Thyroid gland (tissue), 4 donors: ENCODE results near the gene STEAP3. TPM values are rescaled to one million over a fixed set of nuclear protein-coding genes. Genes with fewer than 3 reads are reported as not detected.

Experiments used
- DNase-seq, 2 donors: peaks; one replicate each; pipeline ENCODE4 v3.0.0-alpha.2; 2019
- H3K27ac ChIP-seq, 3 donors: fragments of 200-600 bp; sonication (generic); 1 replicate in 2 of 3; 2 replicates in 1 of 3; pipeline ENCODE4 v1.5.1; 2016 to 2019; ENCODE audit warnings: mild to moderate bottlenecking in 1 of 3, moderate library complexity in 1 of 3
- H3K27me3 ChIP-seq: fragments of 200-600 bp; sonication (generic); one replicate; pipeline ENCODE4 v1.5.1; 2019
- H3K36me3 ChIP-seq, 2 donors: fragments of 200-600 bp; sonication (generic); one replicate each; pipeline ENCODE4 v1.5.1; 2016 to 2019
- H3K4me1 ChIP-seq, 2 donors: fragments of 200-600 bp; sonication (generic); one replicate each; pipeline ENCODE4 v1.5.1; 2017 to 2019
- H3K4me3 ChIP-seq, 3 donors: fragments of 200-600 bp; sonication (generic); replicated peaks in 1 of 3; 1 replicate in 2 of 3; 2 replicates in 1 of 3; pipeline ENCODE4 v1.5.1; 2016; ENCODE audit warnings: mild to moderate bottlenecking in 1 of 3
- H3K9me3 ChIP-seq: fragments of 200-600 bp; sonication (generic); one replicate; pipeline ENCODE4 v1.5.1; 2017
- POLR2A ChIP-seq, 2 donors: fragments of 450-650 bp; IDR thresholded peaks; one replicate each; pipeline ENCODE4 v1.6.1; 2017; ENCODE audit warnings: antibody characterized with exemption in 2 of 2, mild to moderate bottlenecking in 2 of 2, moderate library complexity in 1 of 2
- WGBS, 2 donors: methylation state at CpG; one replicate each; pipeline ENCODE4 v1.1.5; 2017; 5-methylcytosine and 5-hydroxymethylcytosine counted together
- intact Hi-C: fragments of 100-400 bp; cut with DNase I; formaldehyde crosslinking; loops from one replicate; pipeline ENCODE4 v1.15.1; 2023
- total RNA-seq, 4 donors: library from RNA; depleted of rRNA; stranded (reverse); fragments of >200 nt; gene quantifications; one replicate each; pipeline ENCODE4 v1.2.3, GENCODE V29; 2016
- TF ChIP-seq, protein P1 (sequence below), 6 experiments: fragments of 200-600 bp in 3 of 6; fragments of 450-650 bp in 3 of 6; sonication (generic) in 3 of 6; IDR thresholded peaks; one replicate each; pipeline ENCODE4 v1.5.1; 2016 to 2019; ENCODE audit warnings: antibody characterized with exemption in 6 of 6, mild to moderate bottlenecking in 2 of 6, inconsistent platforms in 1 of 6, moderate library complexity in 1 of 6

Gene STEAP3
- total RNA-seq, 4 donors from 2014 or later, result 7.4 to 23.2 (median 12.0) TPM

DNA sequence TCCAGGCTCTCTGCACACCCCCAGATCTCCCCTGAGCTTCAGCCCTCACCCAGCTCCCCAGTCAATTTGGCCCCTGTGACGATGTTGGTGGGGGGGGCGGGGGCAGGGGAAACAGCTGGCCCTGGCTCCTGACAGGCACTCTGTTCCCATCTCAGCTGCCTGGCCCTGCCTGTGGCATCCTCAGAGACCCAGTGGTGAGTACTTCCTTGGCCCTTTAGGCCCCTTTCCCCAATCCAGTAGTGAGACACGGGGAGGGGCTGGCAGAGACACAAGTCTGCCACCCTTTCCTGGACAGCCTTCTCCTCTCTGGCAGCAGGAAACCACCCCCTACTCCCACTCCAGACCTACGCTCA, 45.8 kb upstream of the STEAP3 start:
- intact Hi-C loops, result no loop called here
- DNase-seq, result no peak
- Histone ChIP-seq H3K9me3 (no peaks in the 10 kb centered on the region), H3K4me3 (no peak overlapping the region), H3K27me3 (no peaks in the 10 kb centered on the region), H3K4me1 (no peaks in the 10 kb centered on the region), H3K36me3 (no peaks in the 10 kb centered on the region), H3K27ac (no peak overlapping the region)
- TF ChIP-seq POLR2A (IDR thresholded peaks at IDR 0.05), result no peak
- TF ChIP-seq, protein P1, sequence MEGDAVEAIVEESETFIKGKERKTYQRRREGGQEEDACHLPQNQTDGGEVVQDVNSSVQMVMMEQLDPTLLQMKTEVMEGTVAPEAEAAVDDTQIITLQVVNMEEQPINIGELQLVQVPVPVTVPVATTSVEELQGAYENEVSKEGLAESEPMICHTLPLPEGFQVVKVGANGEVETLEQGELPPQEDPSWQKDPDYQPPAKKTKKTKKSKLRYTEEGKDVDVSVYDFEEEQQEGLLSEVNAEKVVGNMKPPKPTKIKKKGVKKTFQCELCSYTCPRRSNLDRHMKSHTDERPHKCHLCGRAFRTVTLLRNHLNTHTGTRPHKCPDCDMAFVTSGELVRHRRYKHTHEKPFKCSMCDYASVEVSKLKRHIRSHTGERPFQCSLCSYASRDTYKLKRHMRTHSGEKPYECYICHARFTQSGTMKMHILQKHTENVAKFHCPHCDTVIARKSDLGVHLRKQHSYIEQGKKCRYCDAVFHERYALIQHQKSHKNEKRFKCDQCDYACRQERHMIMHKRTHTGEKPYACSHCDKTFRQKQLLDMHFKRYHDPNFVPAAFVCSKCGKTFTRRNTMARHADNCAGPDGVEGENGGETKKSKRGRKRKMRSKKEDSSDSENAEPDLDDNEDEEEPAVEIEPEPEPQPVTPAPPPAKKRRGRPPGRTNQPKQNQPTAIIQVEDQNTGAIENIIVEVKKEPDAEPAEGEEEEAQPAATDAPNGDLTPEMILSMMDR (IDR thresholded peaks at IDR 0.05), result no peak
- 45 to 46% methylated on average over 4 of the region's 4 CpGs for WGBS, 2 donors

- H3K9me3 ChIP-seq, result no peaks in the 10 kb centered on the region
- intact Hi-C loops, result no loop called here
- no peaks in the 10 kb centered on the region for H3K4me1 ChIP-seq
- H3K4me3 ChIP-seq, result no peak overlapping the region
- 98 to 100% methylated on average over 1 to 6 of the region's 6 CpGs for WGBS, 2 donors
- no peak for DNase-seq
- TF ChIP-seq POLR2A (IDR thresholded peaks at IDR 0.05), result no peak
- TF ChIP-seq, protein P1 (IDR thresholded peaks at IDR 0.05), result no peak
- no peak overlapping the region for H3K27ac ChIP-seq
- H3K36me3 ChIP-seq, result no peaks in the 10 kb centered on the region
- H3K27me3 ChIP-seq, result no peaks in the 10 kb centered on the region
These were observed 44.9 kb upstream of the STEAP3 start for GRCh38 chr2:119178776-119179175.

GRCh38 chr2:119179202-119179601, 44.4 kb upstream of the STEAP3 start:
- TF ChIP-seq, protein P1 (IDR thresholded peaks at IDR 0.05), result no peak
- TF ChIP-seq POLR2A (IDR thresholded peaks at IDR 0.05), result no peak
- DNase-seq, result no peak

DNA sequence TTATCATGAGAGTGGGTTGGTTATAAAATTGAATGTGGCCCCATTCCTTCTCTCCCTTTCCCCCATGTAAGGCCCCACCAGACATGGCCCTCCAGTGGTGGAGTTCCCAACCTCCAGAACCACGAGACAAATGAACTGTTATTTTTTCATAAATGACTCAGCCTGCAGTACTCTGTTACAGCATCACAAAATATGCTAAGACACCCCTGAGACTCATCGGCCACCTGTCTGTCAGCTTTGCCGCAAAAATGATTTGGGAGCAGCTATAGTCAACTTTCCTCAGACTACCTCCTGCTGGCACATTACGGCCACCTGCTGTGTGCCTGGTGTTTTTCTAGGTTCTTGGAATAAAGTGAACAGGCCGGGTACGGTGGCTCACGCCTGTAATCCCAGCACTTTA, 43.6 kb upstream of the STEAP3 start:
- Histone ChIP-seq H3K9me3 (no peaks in the 10 kb centered on the region), H3K4me3 (no peak overlapping the region), H3K27me3 (no peaks in the 10 kb centered on the region), H3K4me1 (no peaks in the 10 kb centered on the region), H3K36me3 (no peaks in the 10 kb centered on the region), H3K27ac (no peak overlapping the region)
- no peak for DNase-seq
- TF ChIP-seq POLR2A (IDR thresholded peaks at IDR 0.05), result no peak
- TF ChIP-seq, protein P1 (IDR thresholded peaks at IDR 0.05), result no peak
- 90 to 92% methylated on average over 7 of the region's 7 CpGs for WGBS, 2 donors
- intact Hi-C loops, result no loop called here

More at GRCh38 chr2:119179202-119179601, 44.4 kb upstream of the STEAP3 start:
- no peaks in the 10 kb centered on the region for H3K36me3 ChIP-seq
- H3K9me3 ChIP-seq, result no peaks in the 10 kb centered on the region
- no peak overlapping the region for H3K4me3 ChIP-seq
- H3K27ac ChIP-seq, result no peak overlapping the region
- H3K27me3 ChIP-seq, result no peaks in the 10 kb centered on the region
- H3K4me1 ChIP-seq, result no peaks in the 10 kb centered on the region
- intact Hi-C loops, result no loop called here
- WGBS, 2 donors, result 74 to 79% methylated on average over 2 of the region's 2 CpGs

DNA sequence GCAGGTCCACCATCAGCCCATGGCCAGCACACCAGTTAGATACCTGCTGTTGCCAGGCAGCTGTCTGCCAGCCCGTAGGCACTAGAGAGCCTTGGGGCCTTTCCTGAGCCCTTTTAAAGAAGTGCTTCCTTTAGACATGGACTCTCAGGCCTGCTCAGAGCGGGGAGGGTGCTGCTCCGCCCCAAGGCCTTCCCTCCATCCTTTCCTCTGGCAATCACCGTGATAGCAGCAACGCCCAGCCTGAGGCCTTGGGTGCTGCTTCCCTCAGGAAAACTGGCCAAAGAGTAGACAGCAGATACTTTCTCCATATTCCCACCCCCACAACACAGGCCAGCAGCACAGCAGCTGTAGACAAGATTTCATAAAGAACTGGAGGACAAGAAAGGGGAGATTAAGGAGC, 42.7 kb upstream of the STEAP3 start:
- intact Hi-C loops, result no loop called here
- no peak for DNase-seq
- Histone ChIP-seq H3K4me3 (no peak overlapping the region), H3K27ac (no peak overlapping the region), H3K27me3 (no peaks in the 10 kb centered on the region), H3K36me3 (no peaks in the 10 kb centered on the region), H3K4me1 (no peaks in the 10 kb centered on the region), H3K9me3 (no peaks in the 10 kb centered on the region)
- TF ChIP-seq, protein P1 (IDR thresholded peaks at IDR 0.05), result no peak
- no peak for TF ChIP-seq POLR2A (IDR thresholded peaks at IDR 0.05)
- 84 to 94% methylated on average over 5 of the region's 5 CpGs for WGBS, 2 donors
